ENCODE results near the gene COL13A1.

Gene COL13A1

GRCh38 chr10:69955211-69955805 is 153.6 kb downstream of the COL13A1 start:
- Mint-ChIP-seq H3K27me3 (peaks cover 10% of the 10 kb centered on the region), H3K27ac (no peak overlapping the region), H3K4me3 (no peak overlapping the region), H3K9me3 (no peaks in the 10 kb centered on the region), H3K4me1 (peaks cover 16% of the 10 kb centered on the region), H3K36me3 (no peaks in the 10 kb centered on the region)
- ATAC-seq (ENCODE audit: low read depth) (no peak), DNase-seq (ENCODE audit: low spot score in 2 of 2) (no peak)

GRCh38 chr10:69955897-69956740 is 154.4 kb downstream of the COL13A1 start:
- DNase-seq (ENCODE audit: low spot score in 2 of 2) (no peak), ATAC-seq (ENCODE audit: low read depth) (no peak)
- no peaks in the 10 kb centered on the region for H3K9me3 Mint-ChIP-seq

GRCh38 chr10:69956741-69957230 is 155.1 kb downstream of the COL13A1 start:
- Mint-ChIP-seq H3K27me3 (peaks cover 9% of the 10 kb centered on the region), H3K9me3 (no peaks in the 10 kb centered on the region), H3K36me3 (no peaks in the 10 kb centered on the region), H3K4me1 (peaks cover 19% of the 10 kb centered on the region), H3K27ac (no peak overlapping the region), H3K4me3 (no peak overlapping the region)
- no peak for ATAC-seq (ENCODE audit: low read depth)
- DNase-seq (ENCODE audit: low spot score in 2 of 2): no peak

More at GRCh38 chr10:69955897-69956740, 154.4 kb downstream of the COL13A1 start:
- Mint-ChIP-seq H3K27ac (no peak overlapping the region), H3K4me1 (peaks cover 16% of the 10 kb centered on the region), H3K36me3 (no peaks in the 10 kb centered on the region), H3K4me3 (no peak overlapping the region), H3K27me3 (peaks cover 8% of the 10 kb centered on the region)

- no peak for DNase-seq (ENCODE audit: low spot score in 2 of 2)
- H3K4me1 Mint-ChIP-seq: peaks cover 15% of the 10 kb centered on the region
- peaks cover 9% of the 10 kb centered on the region for H3K27me3 Mint-ChIP-seq
Measured at GRCh38 chr10:69957241-69957885, 155.7 kb downstream of the COL13A1 start.

GRCh38 chr10:69957886-69958555 is 156.3 kb downstream of the COL13A1 start:
- H3K9me3 Mint-ChIP-seq: no peaks in the 10 kb centered on the region
- H3K27ac Mint-ChIP-seq: no peak overlapping the region
- no peak for ATAC-seq (ENCODE audit: low read depth)
- no peak overlapping the region for H3K4me3 Mint-ChIP-seq
- H3K36me3 Mint-ChIP-seq: no peaks in the 10 kb centered on the region
- H3K27me3 Mint-ChIP-seq: peaks cover 9% of the 10 kb centered on the region
- peaks cover 14% of the 10 kb centered on the region for H3K4me1 Mint-ChIP-seq
- no peak for DNase-seq (ENCODE audit: low spot score in 2 of 2)

More at GRCh38 chr10:69957241-69957885, 155.7 kb downstream of the COL13A1 start:
- H3K27ac Mint-ChIP-seq: no peak overlapping the region
- H3K4me3 Mint-ChIP-seq: no peak overlapping the region
- H3K36me3 Mint-ChIP-seq: no peaks in the 10 kb centered on the region
- ATAC-seq (ENCODE audit: low read depth): no peak
- no peaks in the 10 kb centered on the region for H3K9me3 Mint-ChIP-seq

GRCh38 chr10:69958556-69958902 is 156.8 kb downstream of the COL13A1 start:
- ATAC-seq (ENCODE audit: low read depth) (no peak), DNase-seq (ENCODE audit: low spot score in 2 of 2) (no peak)
- no peaks in the 10 kb centered on the region for H3K9me3 Mint-ChIP-seq
- no peaks in the 10 kb centered on the region for H3K36me3 Mint-ChIP-seq
- H3K27ac Mint-ChIP-seq: no peak overlapping the region
- H3K4me3 Mint-ChIP-seq: no peak overlapping the region
- peaks cover 9% of the 10 kb centered on the region for H3K27me3 Mint-ChIP-seq
- peaks cover 18% of the 10 kb centered on the region for H3K4me1 Mint-ChIP-seq

- peak overlapping the region; percentile 49 for H3K4me3 Mint-ChIP-seq
- H3K36me3 Mint-ChIP-seq: no peaks in the 10 kb centered on the region
- peak overlapping the region; percentile 36 for H3K27ac Mint-ChIP-seq
- peaks cover 9% of the 10 kb centered on the region for H3K27me3 Mint-ChIP-seq
- no peak for DNase-seq (ENCODE audit: low spot score in 2 of 2)
- no peaks in the 10 kb centered on the region for H3K9me3 Mint-ChIP-seq
- H3K4me1 Mint-ChIP-seq: peaks cover 17% of the 10 kb centered on the region
- peak; percentile 85 for ATAC-seq (ENCODE audit: low read depth)
Measured at GRCh38 chr10:69959911-69960310, 158.2 kb downstream of the COL13A1 start.

GRCh38 chr10:69960606-69960987 is 158.9 kb downstream of the COL13A1 start:
- peaks cover 17% of the 10 kb centered on the region for H3K4me1 Mint-ChIP-seq
- DNase-seq (ENCODE audit: low spot score in 2 of 2) (no peak), ATAC-seq (ENCODE audit: low read depth) (no peak)
- H3K27me3 Mint-ChIP-seq: peaks cover 7% of the 10 kb centered on the region
- H3K27ac Mint-ChIP-seq: no peak overlapping the region
- no peaks in the 10 kb centered on the region for H3K9me3 Mint-ChIP-seq
- no peaks in the 10 kb centered on the region for H3K36me3 Mint-ChIP-seq
- no peak overlapping the region for H3K4me3 Mint-ChIP-seq

GRCh38 chr10:69960988-69961880 is 159.5 kb downstream of the COL13A1 start:
- peaks cover 17% of the 10 kb centered on the region for H3K4me1 Mint-ChIP-seq
- H3K27ac Mint-ChIP-seq: no peak overlapping the region
- no peak overlapping the region for H3K4me3 Mint-ChIP-seq
- DNase-seq (ENCODE audit: low spot score in 2 of 2) (no peak), ATAC-seq (ENCODE audit: low read depth) (no peak)
- peaks cover 6% of the 10 kb centered on the region for H3K27me3 Mint-ChIP-seq
- H3K36me3 Mint-ChIP-seq: no peaks in the 10 kb centered on the region
- H3K9me3 Mint-ChIP-seq: no peaks in the 10 kb centered on the region

- Mint-ChIP-seq H3K27me3 (peaks cover 6% of the 10 kb centered on the region), H3K4me1 (peaks cover 17% of the 10 kb centered on the region), H3K27ac (no peak overlapping the region), H3K36me3 (no peaks in the 10 kb centered on the region), H3K9me3 (no peaks in the 10 kb centered on the region), H3K4me3 (no peak overlapping the region)
- DNase-seq (ENCODE audit: low spot score in 2 of 2) (no peak), ATAC-seq (ENCODE audit: low read depth) (no peak)
Measured at GRCh38 chr10:69961881-69962745, 160.4 kb downstream of the COL13A1 start.

GRCh38 chr10:69962746-69963135 is 161.0 kb downstream of the COL13A1 start:
- DNase-seq (ENCODE audit: low spot score in 2 of 2): no peak
- Mint-ChIP-seq H3K27ac (no peak overlapping the region), H3K36me3 (no peaks in the 10 kb centered on the region), H3K4me3 (no peak overlapping the region), H3K4me1 (peaks cover 17% of the 10 kb centered on the region), H3K9me3 (no peaks in the 10 kb centered on the region), H3K27me3 (peaks cover 4% of the 10 kb centered on the region)
- no peak for ATAC-seq (ENCODE audit: low read depth)

- Mint-ChIP-seq H3K27me3 (peaks cover 5% of the 10 kb centered on the region), H3K27ac (no peak overlapping the region), H3K4me1 (peaks cover 17% of the 10 kb centered on the region), H3K9me3 (no peaks in the 10 kb centered on the region), H3K36me3 (no peaks in the 10 kb centered on the region), H3K4me3 (no peak overlapping the region)
- ATAC-seq (ENCODE audit: low read depth) (no peak), DNase-seq (ENCODE audit: low spot score in 2 of 2) (no peak)
Measured at GRCh38 chr10:69963178-69963834, 161.6 kb downstream of the COL13A1 start.
